HEK293 (cell line): ENCODE measurements around the gene HOXD1.

Experiments
- CTCF ChIA-PET: fragments of 350-600 bp; formaldehyde crosslinking; extraction: SDS; loops from one replicate; lab custom pipeline; 2021; ENCODE audit warnings: antibody characterized with exemption; lab: Yijun Ruan, JAX
- POLR2A ChIA-PET: fragments of 300-600 bp; formaldehyde crosslinking; extraction: SDS; loops from one replicate; lab custom pipeline; 2020; ENCODE audit warnings: antibody characterized with exemption, inconsistent platforms; lab: Yijun Ruan, JAX
- H3K27ac ChIP-seq: fragments of 200-500 bp; sonication (Bioruptor generic); 2 replicates; pipeline ENCODE4 v1.5.1; 2014; ENCODE audit warnings: low read depth, low read length, control low read depth, inconsistent platforms; ENCODE audit errors: extremely low read depth
- H3K36me3 ChIP-seq, 2 experiments: fragments of 200-500 bp in 1 of 2; sonication (Bioruptor generic) in 1 of 2; 1 replicate in 1 of 2; 2 replicates in 1 of 2; pipeline ENCODE4 v1.5.1; 2014 to 2017; ENCODE audit warnings: inconsistent platforms in 2 of 2, low read length in 2 of 2; ENCODE audit not compliant: control insufficient read depth in 2 of 2, insufficient read depth in 1 of 2
- H3K4me1 ChIP-seq: fragments of 200-500 bp; sonication (Bioruptor generic); 2 replicates; pipeline ENCODE4 v1.5.1; 2014; ENCODE audit warnings: mild to moderate bottlenecking, low read length, inconsistent platforms; ENCODE audit not compliant: control insufficient read depth, insufficient read depth
- H3K4me3 ChIP-seq: 2 replicates; pipeline ENCODE4 v1.5.1; 2011; ENCODE audit warnings: low read depth, mild to moderate bottlenecking, control low read depth, low read length, moderate library complexity
- H3K9me3 ChIP-seq: fragments of 200-500 bp; sonication (Bioruptor generic); 2 replicates; pipeline ENCODE4 v1.5.1; 2014; ENCODE audit warnings: low read depth, low read length, inconsistent platforms; ENCODE audit not compliant: control insufficient read depth, insufficient read depth
- KLF10 ChIP-seq: fragments of 450-650 bp; IDR thresholded peaks from 2 replicates; pipeline ENCODE4 v1.5.1; 2018; ENCODE audit warnings: missing biosample characterization, mild to moderate bottlenecking, missing genetic modification characterization
- OVOL3 ChIP-seq: fragments of 450-650 bp; formaldehyde crosslinking; IDR thresholded peaks from 2 replicates; pipeline ENCODE4 v1.5.1; 2016; ENCODE audit warnings: missing biosample characterization, missing genetic modification characterization
- SCRT2 ChIP-seq: fragments of 450-650 bp; formaldehyde crosslinking; IDR thresholded peaks from 2 replicates; pipeline ENCODE4 v1.5.1; 2016; ENCODE audit warnings: missing biosample characterization, missing genetic modification characterization
- SP2 ChIP-seq: fragments of 450-650 bp; formaldehyde crosslinking; IDR thresholded peaks from 2 replicates; pipeline ENCODE4 v1.5.1; 2016; ENCODE audit warnings: missing biosample characterization, missing genetic modification characterization
- SP3 ChIP-seq: fragments of 450-650 bp; formaldehyde crosslinking; IDR thresholded peaks from 2 replicates; pipeline ENCODE4 v1.5.1; 2016; ENCODE audit warnings: missing biosample characterization, missing genetic modification characterization
- YY1 ChIP-seq: fragments of 450-650 bp; formaldehyde crosslinking; IDR thresholded peaks from 2 replicates; pipeline ENCODE4 v1.5.1; 2018; ENCODE audit warnings: missing biosample characterization, missing genetic modification characterization
- ZBTB7A ChIP-seq: fragments of 450-650 bp; formaldehyde crosslinking; IDR thresholded peaks from 2 replicates; pipeline ENCODE4 v1.5.1; 2016; ENCODE audit warnings: low read depth, missing biosample characterization, missing genetic modification characterization
- ZFHX2 ChIP-seq: fragments of 450-650 bp; formaldehyde crosslinking; conservative IDR thresholded peaks from 2 replicates; pipeline ENCODE4 v1.5.1; 2016; ENCODE audit warnings: missing biosample characterization, missing genetic modification characterization
- ZNF10 ChIP-seq: fragments of 450-650 bp; formaldehyde crosslinking; IDR thresholded peaks from 2 replicates; pipeline ENCODE4 v1.5.1; 2017; ENCODE audit warnings: missing biosample characterization, missing genetic modification characterization
- ZNF169 ChIP-seq: fragments of 450-650 bp; formaldehyde crosslinking; IDR thresholded peaks from 2 replicates; pipeline ENCODE4 v1.5.1; 2016; ENCODE audit warnings: missing biosample characterization, missing genetic modification characterization
- ZNF23 ChIP-seq: fragments of 450-650 bp; formaldehyde crosslinking; IDR thresholded peaks from 2 replicates; pipeline ENCODE4 v1.5.1; 2016; ENCODE audit warnings: missing biosample characterization, missing genetic modification characterization, borderline replicate concordance
- ZNF350 ChIP-seq: fragments of 450-650 bp; formaldehyde crosslinking; IDR thresholded peaks from 2 replicates; pipeline ENCODE4 v1.5.0; 2017; ENCODE audit warnings: missing biosample characterization, mild to moderate bottlenecking, missing genetic modification characterization
- ZNF48 ChIP-seq: fragments of 450-650 bp; formaldehyde crosslinking; IDR thresholded peaks from 2 replicates; pipeline ENCODE4 v1.5.1; 2016; ENCODE audit warnings: missing biosample characterization, missing genetic modification characterization
- ZNF549 ChIP-seq: fragments of 450-650 bp; IDR thresholded peaks from 2 replicates; pipeline ENCODE4 v1.5.1; 2018; ENCODE audit warnings: missing biosample characterization, missing genetic modification characterization, mild to moderate bottlenecking, inconsistent platforms, moderate library complexity
- ZNF558 ChIP-seq: fragments of 450-650 bp; formaldehyde crosslinking; IDR thresholded peaks from 2 replicates; pipeline ENCODE4 v1.5.1; 2016; ENCODE audit warnings: missing biosample characterization, missing genetic modification characterization
- ZNF621 ChIP-seq: fragments of 450-650 bp; formaldehyde crosslinking; IDR thresholded peaks from 2 replicates; pipeline ENCODE4 v1.5.1; 2017; ENCODE audit warnings: missing biosample characterization, missing genetic modification characterization
- ZNF626 ChIP-seq: fragments of 450-650 bp; sonication (Bioruptor Pico); formaldehyde crosslinking; IDR thresholded peaks from 2 replicates; pipeline ENCODE4 v1.5.1; 2018; ENCODE audit warnings: missing biosample characterization, missing genetic modification characterization, inconsistent platforms
- ZNF670 ChIP-seq: fragments of 450-650 bp; formaldehyde crosslinking; IDR thresholded peaks from 2 replicates; pipeline ENCODE4 v1.5.1; 2016; ENCODE audit warnings: missing biosample characterization, missing genetic modification characterization, low read depth
- ZNF701 ChIP-seq: fragments of 450-650 bp; formaldehyde crosslinking; IDR thresholded peaks from 2 replicates; pipeline ENCODE4 v1.5.1; 2016; ENCODE audit warnings: missing biosample characterization, missing genetic modification characterization
- ZNF747 ChIP-seq: fragments of 450-650 bp; formaldehyde crosslinking; IDR thresholded peaks from 2 replicates; pipeline ENCODE4 v1.5.1; 2016; ENCODE audit warnings: missing biosample characterization, missing genetic modification characterization
- ZNF830 ChIP-seq: fragments of 450-650 bp; IDR thresholded peaks from 2 replicates; pipeline ENCODE4 v1.5.0; 2018; ENCODE audit warnings: missing biosample characterization, missing genetic modification characterization, low read depth, mild to moderate bottlenecking, moderate library complexity
- TF ChIP-seq, protein P1 (sequence below): fragments of 450-650 bp; formaldehyde crosslinking; conservative IDR thresholded peaks from 2 replicates; pipeline ENCODE4 v1.5.1; 2016; ENCODE audit warnings: low read depth, missing biosample characterization, missing genetic modification characterization
- TF ChIP-seq, protein P2 (sequence below): fragments of 450-650 bp; formaldehyde crosslinking; IDR thresholded peaks from 2 replicates; pipeline ENCODE4 v1.5.1; 2017; ENCODE audit warnings: missing biosample characterization, missing genetic modification characterization
- TF ChIP-seq, protein P3 (sequence below): fragments of 450-650 bp; formaldehyde crosslinking; IDR thresholded peaks from 2 replicates; pipeline ENCODE4 v1.5.1; 2016; ENCODE audit warnings: missing biosample characterization, missing genetic modification characterization
- TF ChIP-seq, protein P4 (sequence below): fragments of 450-650 bp; formaldehyde crosslinking; IDR thresholded peaks from 2 replicates; pipeline ENCODE4 v1.5.0; 2017; ENCODE audit warnings: missing biosample characterization, missing genetic modification characterization, borderline replicate concordance
- TF ChIP-seq, protein P5 (sequence below): fragments of 450-650 bp; formaldehyde crosslinking; IDR thresholded peaks from 2 replicates; pipeline ENCODE4 v1.5.1; 2017; ENCODE audit warnings: missing biosample characterization, missing genetic modification characterization

Gene HOXD1

DNA sequence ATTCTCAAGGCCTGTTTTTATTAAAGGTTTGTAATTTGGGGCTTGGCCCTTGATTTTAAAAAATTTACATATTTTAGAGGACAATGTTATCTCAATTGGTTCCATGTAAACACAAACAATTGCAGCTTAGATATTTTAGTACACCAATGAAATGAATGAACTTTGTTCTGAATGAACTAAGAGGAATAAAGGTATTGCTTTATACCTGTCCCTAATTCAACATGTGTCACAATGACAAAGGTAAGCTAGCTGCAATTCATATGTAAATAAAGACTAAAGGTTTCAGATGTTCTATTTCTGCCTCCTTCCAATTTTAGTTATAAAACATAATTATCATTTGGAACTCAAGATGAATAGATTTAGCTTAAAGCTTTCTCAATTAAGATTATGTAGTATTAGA, 11.4 kb downstream of the HOXD1 start:
- H3K9me3 ChIP-seq: no peaks in the 10 kb centered on the region
- no peak overlapping the region for H3K27ac ChIP-seq
- no peak overlapping the region for H3K4me3 ChIP-seq
- TF ChIP-seq SP3 (tag by site-specific recombination) (no peak), ZNF830 (tag by site-specific recombination) (no peak), ZNF701 (tag by site-specific recombination) (no peak), ZNF558 (tag by site-specific recombination) (no peak), ZNF670 (no peak), ZBTB7A (tag by site-specific recombination) (no peak), ZNF48 (tag by site-specific recombination) (no peak), ZNF621 (tag by site-specific recombination) (no peak), ZNF169 (no peak), ZNF549 (tag by site-specific recombination) (no peak), ZNF10 (no peak), ZNF626 (tag by site-specific recombination) (no peak)
- TF ChIP-seq, protein P1, sequence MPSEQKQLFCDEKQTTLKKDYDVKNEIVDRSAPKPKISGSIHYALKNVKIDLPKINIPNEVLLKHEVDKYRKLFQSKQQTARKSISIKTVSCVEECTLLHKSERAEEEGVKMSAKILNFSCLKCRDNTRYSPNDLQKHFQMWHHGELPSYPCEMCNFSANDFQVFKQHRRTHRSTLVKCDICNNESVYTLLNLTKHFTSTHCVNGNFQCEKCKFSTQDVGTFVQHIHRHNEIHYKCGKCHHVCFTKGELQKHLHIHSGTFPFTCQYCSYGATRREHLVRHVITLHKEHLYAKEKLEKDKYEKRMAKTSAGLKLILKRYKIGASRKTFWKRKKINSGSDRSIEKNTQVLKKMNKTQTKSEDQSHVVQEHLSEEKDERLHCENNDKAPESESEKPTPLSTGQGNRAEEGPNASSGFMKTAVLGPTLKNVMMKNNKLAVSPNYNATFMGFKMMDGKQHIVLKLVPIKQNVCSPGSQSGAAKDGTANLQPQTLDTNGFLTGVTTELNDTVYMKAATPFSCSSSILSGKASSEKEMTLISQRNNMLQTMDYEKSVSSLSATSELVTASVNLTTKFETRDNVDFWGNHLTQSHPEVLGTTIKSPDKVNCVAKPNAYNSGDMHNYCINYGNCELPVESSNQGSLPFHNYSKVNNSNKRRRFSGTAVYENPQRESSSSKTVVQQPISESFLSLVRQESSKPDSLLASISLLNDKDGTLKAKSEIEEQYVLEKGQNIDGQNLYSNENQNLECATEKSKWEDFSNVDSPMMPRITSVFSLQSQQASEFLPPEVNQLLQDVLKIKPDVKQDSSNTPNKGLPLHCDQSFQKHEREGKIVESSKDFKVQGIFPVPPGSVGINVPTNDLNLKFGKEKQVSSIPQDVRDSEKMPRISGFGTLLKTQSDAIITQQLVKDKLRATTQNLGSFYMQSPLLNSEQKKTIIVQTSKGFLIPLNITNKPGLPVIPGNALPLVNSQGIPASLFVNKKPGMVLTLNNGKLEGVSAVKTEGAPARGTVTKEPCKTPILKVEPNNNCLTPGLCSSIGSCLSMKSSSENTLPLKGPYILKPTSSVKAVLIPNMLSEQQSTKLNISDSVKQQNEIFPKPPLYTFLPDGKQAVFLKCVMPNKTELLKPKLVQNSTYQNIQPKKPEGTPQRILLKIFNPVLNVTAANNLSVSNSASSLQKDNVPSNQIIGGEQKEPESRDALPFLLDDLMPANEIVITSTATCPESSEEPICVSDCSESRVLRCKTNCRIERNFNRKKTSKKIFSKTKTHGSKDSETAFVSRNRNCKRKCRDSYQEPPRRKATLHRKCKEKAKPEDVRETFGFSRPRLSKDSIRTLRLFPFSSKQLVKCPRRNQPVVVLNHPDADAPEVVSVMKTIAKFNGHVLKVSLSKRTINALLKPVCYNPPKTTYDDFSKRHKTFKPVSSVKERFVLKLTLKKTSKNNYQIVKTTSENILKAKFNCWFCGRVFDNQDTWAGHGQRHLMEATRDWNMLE (tag by site-specific recombination): no peak
- TF ChIP-seq, all 188 proteins: peak for 0
- Histone ChIP-seq H3K4me1 (no peaks in the 10 kb centered on the region), H3K36me3 (no peaks in the 10 kb centered on the region)
- POLR2A ChIA-PET: no interaction called here
- CTCF ChIA-PET: interaction anchor here (0.6 to 2.5 kb wide), 4 partner anchors 10 to 73 kb away, joined by 3 to 7 read pairs (median 3); no protein-coding TSS in a partner anchor

DNA sequence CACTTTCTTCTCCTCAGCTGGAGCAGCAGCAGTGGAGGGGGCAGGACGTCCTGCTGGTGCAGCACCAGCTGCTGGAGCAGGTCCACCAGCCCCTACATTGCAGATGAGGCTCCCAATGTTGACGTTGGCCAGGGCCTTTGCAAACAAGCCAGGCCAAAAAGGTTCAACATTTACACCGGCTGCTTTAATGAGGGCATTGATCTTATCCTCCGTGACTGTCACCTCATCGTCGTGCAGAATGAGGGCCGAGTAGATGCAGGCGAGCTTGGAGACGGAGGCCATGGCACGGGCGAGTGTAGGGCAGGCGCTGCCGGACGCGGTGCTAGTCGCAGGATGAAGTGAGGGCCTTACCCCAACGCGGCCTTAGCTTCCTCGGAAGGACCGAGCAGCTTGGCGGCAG, 12.5 kb downstream of the HOXD1 start:
- Histone ChIP-seq H3K4me1 (no peaks in the 10 kb centered on the region), H3K4me3 (no peak overlapping the region), H3K9me3 (no peaks in the 10 kb centered on the region), H3K27ac (no peak overlapping the region), H3K36me3 (no peaks in the 10 kb centered on the region)
- ChIA-PET POLR2A (no interaction called here), CTCF (interaction anchor here (2.5 kb wide), 1 partner anchor 61 kb away, joined by 7 read pairs; no protein-coding TSS in a partner anchor)
- TF ChIP-seq KLF10 (tag by site-specific recombination) (no peak), SCRT2 (no peak), YY1 (tag by site-specific recombination) (no peak), OVOL3 (no peak), SP2 (tag by site-specific recombination) (no peak), ZNF747 (tag by site-specific recombination) (no peak), ZFHX2 (tag by site-specific recombination) (no peak), ZNF350 (tag by site-specific recombination) (no peak), ZNF23 (tag by site-specific recombination) (no peak)
- TF ChIP-seq, protein P2, sequence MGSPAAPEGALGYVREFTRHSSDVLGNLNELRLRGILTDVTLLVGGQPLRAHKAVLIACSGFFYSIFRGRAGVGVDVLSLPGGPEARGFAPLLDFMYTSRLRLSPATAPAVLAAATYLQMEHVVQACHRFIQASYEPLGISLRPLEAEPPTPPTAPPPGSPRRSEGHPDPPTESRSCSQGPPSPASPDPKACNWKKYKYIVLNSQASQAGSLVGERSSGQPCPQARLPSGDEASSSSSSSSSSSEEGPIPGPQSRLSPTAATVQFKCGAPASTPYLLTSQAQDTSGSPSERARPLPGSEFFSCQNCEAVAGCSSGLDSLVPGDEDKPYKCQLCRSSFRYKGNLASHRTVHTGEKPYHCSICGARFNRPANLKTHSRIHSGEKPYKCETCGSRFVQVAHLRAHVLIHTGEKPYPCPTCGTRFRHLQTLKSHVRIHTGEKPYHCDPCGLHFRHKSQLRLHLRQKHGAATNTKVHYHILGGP (tag by site-specific recombination): no peak
- TF ChIP-seq, protein P3, sequence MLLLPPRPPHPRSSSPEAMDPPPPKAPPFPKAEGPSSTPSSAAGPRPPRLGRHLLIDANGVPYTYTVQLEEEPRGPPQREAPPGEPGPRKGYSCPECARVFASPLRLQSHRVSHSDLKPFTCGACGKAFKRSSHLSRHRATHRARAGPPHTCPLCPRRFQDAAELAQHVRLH: no peak
- TF ChIP-seq, protein P4, sequence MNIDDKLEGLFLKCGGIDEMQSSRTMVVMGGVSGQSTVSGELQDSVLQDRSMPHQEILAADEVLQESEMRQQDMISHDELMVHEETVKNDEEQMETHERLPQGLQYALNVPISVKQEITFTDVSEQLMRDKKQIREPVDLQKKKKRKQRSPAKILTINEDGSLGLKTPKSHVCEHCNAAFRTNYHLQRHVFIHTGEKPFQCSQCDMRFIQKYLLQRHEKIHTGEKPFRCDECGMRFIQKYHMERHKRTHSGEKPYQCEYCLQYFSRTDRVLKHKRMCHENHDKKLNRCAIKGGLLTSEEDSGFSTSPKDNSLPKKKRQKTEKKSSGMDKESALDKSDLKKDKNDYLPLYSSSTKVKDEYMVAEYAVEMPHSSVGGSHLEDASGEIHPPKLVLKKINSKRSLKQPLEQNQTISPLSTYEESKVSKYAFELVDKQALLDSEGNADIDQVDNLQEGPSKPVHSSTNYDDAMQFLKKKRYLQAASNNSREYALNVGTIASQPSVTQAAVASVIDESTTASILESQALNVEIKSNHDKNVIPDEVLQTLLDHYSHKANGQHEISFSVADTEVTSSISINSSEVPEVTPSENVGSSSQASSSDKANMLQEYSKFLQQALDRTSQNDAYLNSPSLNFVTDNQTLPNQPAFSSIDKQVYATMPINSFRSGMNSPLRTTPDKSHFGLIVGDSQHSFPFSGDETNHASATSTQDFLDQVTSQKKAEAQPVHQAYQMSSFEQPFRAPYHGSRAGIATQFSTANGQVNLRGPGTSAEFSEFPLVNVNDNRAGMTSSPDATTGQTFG (tag by site-specific recombination): no peak
- TF ChIP-seq, protein P5, sequence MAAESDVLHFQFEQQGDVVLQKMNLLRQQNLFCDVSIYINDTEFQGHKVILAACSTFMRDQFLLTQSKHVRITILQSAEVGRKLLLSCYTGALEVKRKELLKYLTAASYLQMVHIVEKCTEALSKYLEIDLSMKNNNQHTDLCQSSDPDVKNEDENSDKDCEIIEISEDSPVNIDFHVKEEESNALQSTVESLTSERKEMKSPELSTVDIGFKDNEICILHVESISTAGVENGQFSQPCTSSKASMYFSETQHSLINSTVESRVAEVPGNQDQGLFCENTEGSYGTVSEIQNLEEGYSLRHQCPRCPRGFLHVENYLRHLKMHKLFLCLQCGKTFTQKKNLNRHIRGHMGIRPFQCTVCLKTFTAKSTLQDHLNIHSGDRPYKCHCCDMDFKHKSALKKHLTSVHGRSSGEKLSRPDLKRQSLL: no peak
